ENCODE results near the gene TMEM41B. TPM values are rescaled to one million over a fixed set of nuclear protein-coding genes. Genes with fewer than 3 reads are reported as not detected.
A peak's percentile ranks its signal among the peaks of the same experiment; 100 is the strongest.

The TMEM41B gene
- total RNA-seq, 1 experiment from 2014 or later = 67.2 TPM

GRCh38 chr11:9315078-9315688, 790 bp upstream of the TMEM41B start:
- peak overlapping the region; percentile 84 for H3K27ac ChIP-seq (ENCODE audit: low read depth, low read length)
- ChIA-PET POLR2A (interaction anchor here (0.5 to 2.0 kb wide), 6 partner anchors 10 to 145 kb away, joined by 3 to 6 read pairs (median 4); partner anchors contain the start of genes IPO7 and ZNF143), CTCF (interaction anchor here (1.4 kb wide), 1 partner anchor 34 kb away, joined by 3 read pairs; no protein-coding TSS in a partner anchor), RAD21 (ENCODE audit: low non-redundant PET in 1 of 2, low total read pairs in 2 of 2, uncharacterized antibody in 2 of 2, unreplicated experiment in 2 of 2) (no interaction called here)
- H3K4me3 ChIP-seq (replicated peaks in 1 of 2; ENCODE audit: low read depth in 1 of 2, low read length in 2 of 2) = peak overlapping the region; percentile 57 to 96
- no peaks in the 10 kb centered on the region for H4K20me1 ChIP-seq (ENCODE audit: insufficient read depth)
- intact Hi-C loops (cut with micrococcal nuclease) = loop anchor here (2.0 kb wide), 1 partner anchor 70 kb away; the partner anchor contains the start of gene IPO7
- no peaks in the 10 kb centered on the region; a peak in 1 of 4 replicates for H3K36me3 ChIP-seq (ENCODE audit: control insufficient read depth in 1 of 2, insufficient read depth in 2 of 2, low read length in 2 of 2)
- no peaks in the 10 kb centered on the region for H3K9me2 ChIP-seq (ENCODE audit: insufficient read depth)
- TSS peak; percentile 99 for BruUV-seq (replicated peaks)
- DNase-seq (ENCODE audit: low read depth, low spot score) = no peak
- H2AFZ ChIP-seq (ENCODE audit: low read depth, low read length, poor library complexity, severe bottlenecking) = no peak overlapping the region
- H3K9ac ChIP-seq (ENCODE audit: low read length) = peak overlapping the region; percentile 86
- H3K79me2 ChIP-seq (ENCODE audit: insufficient read depth, low read length) = peaks cover 41% of the 10 kb centered on the region
- peak overlapping the region; percentile 90 for H3K4me2 ChIP-seq (ENCODE audit: low read length)
- peaks cover 26 to 41% of the 10 kb centered on the region in 2 experiments; a peak in 3 of 4 replicates for H3K4me1 ChIP-seq (ENCODE audit: control insufficient read depth in 1 of 2, insufficient read depth in 2 of 2, low read length in 2 of 2)
- no peaks in the 10 kb centered on the region for H3K27me3 ChIP-seq (ENCODE audit: insufficient read depth, low read length)
- TF ChIP-seq FOSL1 (IDR thresholded peaks at IDR 0.05; ENCODE audit: low read depth) (no peak), REST (IDR thresholded peaks at IDR 0.05; ENCODE audit: low read depth) (no peak), EZH2phosphoT487 (IDR thresholded peaks at IDR 0.05; ENCODE audit: borderline replicate concordance) (no peak), SP1 (IDR thresholded peaks at IDR 0.05; ENCODE audit: low read depth) (no peak), CEBPB (IDR thresholded peaks at IDR 0.05; ENCODE audit: low read depth) (no peak), POLR2A (IDR thresholded peaks at IDR 0.05; ENCODE audit: borderline replicate concordance, extremely low read depth, insufficient read depth, insufficient read length) (no peak), YY1 (IDR thresholded peaks at IDR 0.05; ENCODE audit: extremely low read depth, insufficient replicate concordance, low read depth, low read length) (no peak), TCF7L2 (IDR thresholded peaks at IDR 0.05; ENCODE audit: borderline replicate concordance, extremely low read depth, insufficient read depth, insufficient read length) (no peak), EZH2 (IDR thresholded peaks at IDR 0.05) (no peak), POLR2AphosphoS5 (IDR thresholded peaks at IDR 0.05; ENCODE audit: low read depth, low read length) (no peak), SRF (IDR thresholded peaks at IDR 0.05; ENCODE audit: low read depth) (no peak), RAD21 (IDR thresholded peaks at IDR 0.05; ENCODE audit: low read depth) (no peak), EGR1 (IDR thresholded peaks at IDR 0.05; ENCODE audit: low read depth) (no peak), ZBTB33 (IDR thresholded peaks at IDR 0.05; ENCODE audit: extremely low read depth, insufficient replicate concordance, low read length) (no peak), ZNF274 (IDR thresholded peaks at IDR 0.05; ENCODE audit: low read depth, low read length) (no peak), CTCF (IDR thresholded peaks at IDR 0.05 in 2 of 3, conservative IDR thresholded peaks at IDR 0.05 in 1 of 3; ENCODE audit: borderline replicate concordance in 1 of 3, insufficient read depth in 1 of 3, low read depth in 2 of 3, low read length in 2 of 3) (no peak), JUND (IDR thresholded peaks at IDR 0.05) (no peak)
- H3K9me3 ChIP-seq (ENCODE audit: control insufficient read depth in 1 of 2, insufficient read depth in 1 of 2, low read depth in 1 of 2, low read length in 2 of 2) = no peaks in the 10 kb centered on the region
- ATAC-seq = peak; percentile 12

All from HCT116 (cell line).